Transverse colon (tissue), 4 donors: ENCODE results near the gene PDZRN3. TPM values are rescaled to one million over a fixed set of nuclear protein-coding genes. Genes with fewer than 3 reads are reported as not detected.
A peak's percentile ranks its signal among the peaks of the same experiment; 100 is the strongest.

Experiments
- DNase-seq: peaks from one replicate; pipeline ENCODE4 v3.0.0-alpha.2; 2019
- H3K27ac ChIP-seq, 4 donors: fragments of 200-600 bp; sonication (generic); 2 replicates each; pipeline ENCODE4 v1.5.1; 2016 to 2018; ENCODE audit warnings: inconsistent platforms in 4 of 4
- H3K27me3 ChIP-seq: fragments of 200-600 bp; sonication (generic); 2 replicates; pipeline ENCODE4 v1.5.1; 2017; ENCODE audit warnings: inconsistent platforms
- H3K36me3 ChIP-seq, 4 donors: fragments of 200-600 bp; sonication (generic); 2 replicates each; pipeline ENCODE4 v1.5.1; 2017 to 2019; ENCODE audit warnings: inconsistent platforms in 4 of 4
- H3K4me1 ChIP-seq, 4 donors: fragments of 200-600 bp; sonication (generic); 2 replicates each; pipeline ENCODE4 v1.5.1; 2017 to 2020; ENCODE audit warnings: inconsistent platforms in 4 of 4
- H3K4me3 ChIP-seq, 4 donors: fragments of 200-600 bp; sonication (generic); 1 replicate in 1 of 4; 2 replicates in 3 of 4; pipeline versions ENCODE4 v1.5.1 to v1.6.1; 2017 to 2019; ENCODE audit warnings: inconsistent platforms in 4 of 4
- H3K9me3 ChIP-seq, 2 donors: fragments of 200-600 bp; sonication (generic); 2 replicates each; pipeline ENCODE4 v1.5.1; 2017 to 2019; ENCODE audit warnings: inconsistent platforms in 2 of 2
- CTCF ChIP-seq, 5 experiments: fragments of 200-600 bp in 3 of 5; fragments of 450-650 bp in 2 of 5; sonication (generic) in 3 of 5; IDR thresholded peaks; 1 replicate in 2 of 5; 2 replicates in 3 of 5; pipeline ENCODE4 v1.5.1; 2016 to 2017; ENCODE audit warnings: antibody characterized with exemption in 5 of 5, inconsistent platforms in 3 of 5, mild to moderate bottlenecking in 2 of 5, moderate library complexity in 1 of 5
- EP300 ChIP-seq: sonication (generic); formaldehyde crosslinking; IDR thresholded peaks from one replicate; pipeline ENCODE4 v1.6.1; 2017; ENCODE audit warnings: antibody characterized with exemption, low read depth
- POLR2A ChIP-seq: fragments of 450-650 bp; IDR thresholded peaks from one replicate; pipeline ENCODE4 v1.6.1; 2016; ENCODE audit warnings: antibody characterized with exemption, mild to moderate bottlenecking, moderate library complexity
- POLR2AphosphoS5 ChIP-seq, 3 donors: sonication (generic); formaldehyde crosslinking; IDR thresholded peaks; one replicate each; pipeline ENCODE4 v1.6.1; 2016; ENCODE audit warnings: antibody characterized with exemption in 3 of 3
- WGBS, 2 donors: methylation state at CpG; one replicate each; pipeline ENCODE4 v1.1.5; 2018; ENCODE audit warnings: low coverage in 1 of 2; 5-methylcytosine and 5-hydroxymethylcytosine counted together
- in situ Hi-C, 4 donors: fragments of 200-750 bp; cut with MboI; loops; one replicate each; pipeline versions ENCODE4 v1.15.0 to v1.15.1; 2017; ENCODE audit warnings: low sequenced_read_pairs in 3 of 4, low pct_ligation_motif_present in 1 of 4, low pct_unique_long_range_greater_than_20kb in 1 of 4
- intact Hi-C: fragments of 100-400 bp; cut with DNase I; formaldehyde crosslinking; loops from one replicate; pipeline ENCODE4 v1.15.1; 2023; ENCODE audit warnings: low total_unique reads
- total RNA-seq, 4 donors: library from RNA; depleted of rRNA; stranded (reverse); fragments of >200 nt; gene quantifications; one replicate each; pipeline ENCODE4 v1.1.0, GENCODE V29; 2016

Gene PDZRN3
- total RNA-seq, 4 donors from 2014 or later: 31.9 to 191 (median 75.3) TPM

GRCh38 chr3:73427048-73427706 lies 197.6 kb downstream of the PDZRN3 start:
- H3K36me3 ChIP-seq: no peaks in the 10 kb centered on the region
- intact Hi-C loops (no loop called here), in situ Hi-C loops (loop anchor here in 1 of 4 donors (25.0 kb wide), 1 partner anchor 315 kb away; no protein-coding TSS in a partner anchor)
- H3K27ac ChIP-seq: peak overlapping the region; percentile 14 to 66 (median 44)
- no peak overlapping the region for H3K4me3 ChIP-seq
- WGBS, 2 donors: 58 to 82% methylated on average over 5 to 11 of the region's 11 CpGs
- TF ChIP-seq POLR2AphosphoS5 (IDR thresholded peaks at IDR 0.05): no peak
- TF ChIP-seq CTCF (IDR thresholded peaks at IDR 0.05): no peak
- TF ChIP-seq POLR2A: no peak
- no peak for TF ChIP-seq EP300
- H3K27me3 ChIP-seq: no peaks in the 10 kb centered on the region
- peaks cover 0 to 19% (median 5%) of the 10 kb centered on the region in 4 donors for H3K4me1 ChIP-seq
- no peak for DNase-seq
- no peaks in the 10 kb centered on the region for H3K9me3 ChIP-seq

GRCh38 chr3:73426606-73427005 lies 198.1 kb downstream of the PDZRN3 start:
- Histone ChIP-seq H3K4me3 (no peak overlapping the region), H3K36me3 (no peaks in the 10 kb centered on the region), H3K9me3 (no peaks in the 10 kb centered on the region), H3K27ac (peak overlapping the region; percentile 14 to 66 (median 44)), H3K27me3 (no peaks in the 10 kb centered on the region), H3K4me1 (peaks cover 0 to 19% (median 7%) of the 10 kb centered on the region in 4 donors)
- in situ Hi-C loops (loop anchor here in 1 of 4 donors (25.0 kb wide), 1 partner anchor 314 kb away; no protein-coding TSS in a partner anchor), intact Hi-C loops (no loop called here)
- DNase-seq: no peak
- WGBS, 2 donors: 56 to 65% methylated on average over 4 to 7 of the region's 7 CpGs
- TF ChIP-seq EP300: no peak
- no peak for TF ChIP-seq POLR2A
- TF ChIP-seq POLR2AphosphoS5 (IDR thresholded peaks at IDR 0.05): no peak
- no peak for TF ChIP-seq CTCF (IDR thresholded peaks at IDR 0.05)

GRCh38 chr3:73423116-73423515 lies 201.6 kb downstream of the PDZRN3 start:
- Histone ChIP-seq H3K27ac (peak overlapping the region; percentile 60 to 81 (median 73)), H3K36me3 (no peaks in the 10 kb centered on the region), H3K4me1 (peaks cover 6 to 43% (median 14%) of the 10 kb centered on the region in 4 donors), H3K4me3 (no peak overlapping the region), H3K27me3 (no peaks in the 10 kb centered on the region), H3K9me3 (no peaks in the 10 kb centered on the region)
- TF ChIP-seq POLR2AphosphoS5 (IDR thresholded peaks at IDR 0.05): peak in 2 of 3 donors; percentile 4 to 25
- no peak for TF ChIP-seq CTCF (IDR thresholded peaks at IDR 0.05)
- DNase-seq: no peak
- in situ Hi-C loops: no loop called here
- 66 to 68% methylated on average over 3 of the region's 3 CpGs for WGBS, 2 donors
- intact Hi-C loops: no loop called here

- TF ChIP-seq POLR2AphosphoS5 (IDR thresholded peaks at IDR 0.05) (peak; percentile 72 to 88 (median 85)), POLR2A (no peak), EP300 (peak; percentile 50), CTCF (IDR thresholded peaks at IDR 0.05) (no peak)
- in situ Hi-C loops (no loop called here), intact Hi-C loops (no loop called here)
- 35 to 55% methylated on average over 2 of the region's 2 CpGs for WGBS, 2 donors
- Histone ChIP-seq H3K27ac (peak overlapping the region; percentile 60 to 81 (median 73)), H3K36me3 (no peaks in the 10 kb centered on the region), H3K4me3 (no peak overlapping the region), H3K27me3 (no peaks in the 10 kb centered on the region), H3K9me3 (no peaks in the 10 kb centered on the region), H3K4me1 (peaks cover 6 to 43% (median 13%) of the 10 kb centered on the region in 4 donors)
- DNase-seq: no peak
Observed at GRCh38 chr3:73422571-73422970, 202.2 kb downstream of the PDZRN3 start.
